Natural killer cell (primary cell): ENCODE data around the gene NAT9. TPM values are rescaled to one million over a fixed set of nuclear protein-coding genes. Genes with fewer than 3 reads are reported as not detected.

Experiments
- ATAC-seq, 3 donors: fragments of 150-1000 bp in 2 of 3; fragments of 200-7000 bp in 1 of 3; cut with Tn5 transposase; 1 replicate in 1 of 3; 2 replicates in 2 of 3; pipeline ENCODE4 v1.10.0; 2021; ENCODE audit warnings: mild to moderate bottlenecking in 2 of 3, moderate library complexity in 2 of 3
- DNase-seq, 2 donors: peaks; one replicate each; pipeline versions ENCODE4 v3.0.0 to v3.0.0-alpha.2; 2013 to 2021; ENCODE audit warnings: mixed read lengths in 1 of 2
- H3K27ac ChIP-seq: one replicate; pipeline ENCODE4 v1.5.1; 2013; ENCODE audit warnings: mild to moderate bottlenecking, low read length
- H3K27me3 ChIP-seq: one replicate; pipeline ENCODE4 v1.6.1; 2013; ENCODE audit warnings: low read length; ENCODE audit not compliant: control insufficient read depth, insufficient read depth
- H3K36me3 ChIP-seq: one replicate; pipeline ENCODE4 v1.6.1; 2013; ENCODE audit warnings: low read length; ENCODE audit not compliant: control insufficient read depth, insufficient read depth
- H3K4me1 ChIP-seq: one replicate; pipeline ENCODE4 v1.6.1; 2013; ENCODE audit warnings: low read length; ENCODE audit not compliant: control insufficient read depth, insufficient read depth
- H3K4me3 ChIP-seq: one replicate; pipeline ENCODE4 v1.5.1; 2013; ENCODE audit warnings: low read length
- H3K9me3 ChIP-seq: one replicate; pipeline ENCODE4 v1.6.1; 2013; ENCODE audit warnings: low read length; ENCODE audit not compliant: control insufficient read depth, insufficient read depth
- H3K27ac Mint-ChIP-seq, 2 donors: one replicate each; pipeline ENCODE4 v1.8.0; 2022; ENCODE audit warnings: mild to moderate bottlenecking in 2 of 2, mixed read lengths in 2 of 2, moderate library complexity in 1 of 2
- H3K27me3 Mint-ChIP-seq, 2 donors: one replicate each; pipeline ENCODE4 v1.8.0; 2022; ENCODE audit warnings: low read depth in 2 of 2, mixed read lengths in 2 of 2
- H3K36me3 Mint-ChIP-seq: one replicate; pipeline ENCODE4 v1.8.0; 2022; ENCODE audit warnings: mixed read lengths
- H3K4me1 Mint-ChIP-seq, 2 donors: one replicate each; pipeline ENCODE4 v1.8.0; 2022; ENCODE audit warnings: mixed read lengths in 2 of 2
- H3K4me3 Mint-ChIP-seq: one replicate; pipeline ENCODE4 v1.8.0; 2022; ENCODE audit warnings: mild to moderate bottlenecking, moderate library complexity, mixed read lengths
- H3K9me3 Mint-ChIP-seq, 2 donors: one replicate each; pipeline ENCODE4 v1.8.0; 2022; ENCODE audit warnings: mixed read lengths in 2 of 2
- WGBS: methylation state at CpG from one replicate; pipeline ENCODE4 v1.1.7; 2013; ENCODE audit warnings: missing lambda C conversion rate; ENCODE audit not compliant: insufficient coverage; 5-methylcytosine and 5-hydroxymethylcytosine counted together
- intact Hi-C: fragments of 100-400 bp; cut with micrococcal nuclease; formaldehyde crosslinking; loops from one replicate; pipeline ENCODE4 v1.14.2; 2022
- total RNA-seq, 4 donors: library from RNA; stranded (reverse); fragments of 120-200 nt in 1 of 4; gene quantifications; one replicate each; pipeline versions ENCODE4 v1.2.3 to v1.2.4, GENCODE V29; 2013 to 2022
- TF ChIP-seq, protein P1 (sequence below): fragments of 200-600 bp; IDR thresholded peaks from one replicate; pipeline ENCODE4 v1.8.0; 2022; ENCODE audit warnings: antibody characterized with exemption

Gene NAT9
- total RNA-seq, 3 donors from 2014 or later (not counting 1 experiment from before 2014, with no cell fraction given) = 20.0 to 27.2 (median 24.8) TPM

DNA sequence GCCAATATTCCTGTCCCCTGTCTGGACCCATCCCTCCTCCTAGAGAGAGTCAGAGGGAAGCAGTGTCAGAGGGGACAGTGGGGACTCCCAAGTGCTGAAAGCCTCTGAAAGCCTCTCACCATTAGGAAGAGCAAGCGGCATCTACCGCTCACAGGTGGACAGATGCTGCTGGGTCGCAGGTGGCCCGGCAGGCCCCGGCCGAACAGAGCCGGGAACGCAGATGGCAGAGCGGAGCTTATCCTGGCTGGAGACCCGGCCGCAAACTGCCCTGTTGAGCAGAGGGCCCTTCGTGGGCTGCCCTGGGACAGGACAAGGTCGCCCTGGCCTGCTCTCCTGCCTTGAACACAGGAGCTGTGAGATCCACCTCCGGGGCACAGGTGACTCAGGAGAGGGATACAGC lies 23.0 kb upstream of the NAT9 start:
- Mint-ChIP-seq H3K9me3 (no peaks in the 10 kb centered on the region), H3K4me3 (no peak overlapping the region), H3K27ac (no peak overlapping the region), H3K27me3 (no peaks in the 10 kb centered on the region), H3K4me1 (peaks cover 0 to 2% of the 10 kb centered on the region in 2 donors), H3K36me3 (no peaks in the 10 kb centered on the region)
- DNase-seq (no peak), ATAC-seq (no peak)
- H3K27me3 ChIP-seq = no peaks in the 10 kb centered on the region
- H3K27ac ChIP-seq = no peak overlapping the region
- H3K4me3 ChIP-seq = no peak overlapping the region
- WGBS = 98% methylated on average over 14 of the region's 14 CpGs
- no peaks in the 10 kb centered on the region for H3K4me1 ChIP-seq
- intact Hi-C loops = no loop called here
- no peaks in the 10 kb centered on the region for H3K9me3 ChIP-seq
- peaks cover 56% of the 10 kb centered on the region for H3K36me3 ChIP-seq
- TF ChIP-seq, protein P1, sequence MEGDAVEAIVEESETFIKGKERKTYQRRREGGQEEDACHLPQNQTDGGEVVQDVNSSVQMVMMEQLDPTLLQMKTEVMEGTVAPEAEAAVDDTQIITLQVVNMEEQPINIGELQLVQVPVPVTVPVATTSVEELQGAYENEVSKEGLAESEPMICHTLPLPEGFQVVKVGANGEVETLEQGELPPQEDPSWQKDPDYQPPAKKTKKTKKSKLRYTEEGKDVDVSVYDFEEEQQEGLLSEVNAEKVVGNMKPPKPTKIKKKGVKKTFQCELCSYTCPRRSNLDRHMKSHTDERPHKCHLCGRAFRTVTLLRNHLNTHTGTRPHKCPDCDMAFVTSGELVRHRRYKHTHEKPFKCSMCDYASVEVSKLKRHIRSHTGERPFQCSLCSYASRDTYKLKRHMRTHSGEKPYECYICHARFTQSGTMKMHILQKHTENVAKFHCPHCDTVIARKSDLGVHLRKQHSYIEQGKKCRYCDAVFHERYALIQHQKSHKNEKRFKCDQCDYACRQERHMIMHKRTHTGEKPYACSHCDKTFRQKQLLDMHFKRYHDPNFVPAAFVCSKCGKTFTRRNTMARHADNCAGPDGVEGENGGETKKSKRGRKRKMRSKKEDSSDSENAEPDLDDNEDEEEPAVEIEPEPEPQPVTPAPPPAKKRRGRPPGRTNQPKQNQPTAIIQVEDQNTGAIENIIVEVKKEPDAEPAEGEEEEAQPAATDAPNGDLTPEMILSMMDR = no peak

DNA sequence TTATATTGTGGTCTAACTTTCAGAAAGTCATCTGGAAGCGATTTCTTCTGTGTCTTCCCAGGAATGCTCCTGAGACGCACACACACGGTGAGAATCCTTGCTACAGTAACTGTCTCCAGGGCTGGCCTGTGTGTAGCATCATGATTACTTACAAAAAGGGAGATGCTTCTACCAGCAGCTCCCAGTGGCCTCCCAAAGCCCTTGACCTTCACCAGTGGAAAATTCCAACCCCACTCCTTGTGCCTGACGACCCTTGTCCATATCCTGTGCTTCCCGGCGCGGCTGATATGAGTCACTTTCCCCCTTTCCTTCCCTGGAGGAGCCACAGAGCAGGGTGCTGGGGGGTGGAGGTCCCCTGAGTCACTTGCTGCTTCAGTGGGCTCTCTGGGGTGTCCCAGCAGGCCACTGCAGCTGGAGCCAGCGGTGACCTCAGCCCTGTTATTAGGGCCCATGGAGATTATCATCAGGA lies 22.1 kb upstream of the NAT9 start:
- H3K4me1 Mint-ChIP-seq = no peaks in the 10 kb centered on the region

DNA sequence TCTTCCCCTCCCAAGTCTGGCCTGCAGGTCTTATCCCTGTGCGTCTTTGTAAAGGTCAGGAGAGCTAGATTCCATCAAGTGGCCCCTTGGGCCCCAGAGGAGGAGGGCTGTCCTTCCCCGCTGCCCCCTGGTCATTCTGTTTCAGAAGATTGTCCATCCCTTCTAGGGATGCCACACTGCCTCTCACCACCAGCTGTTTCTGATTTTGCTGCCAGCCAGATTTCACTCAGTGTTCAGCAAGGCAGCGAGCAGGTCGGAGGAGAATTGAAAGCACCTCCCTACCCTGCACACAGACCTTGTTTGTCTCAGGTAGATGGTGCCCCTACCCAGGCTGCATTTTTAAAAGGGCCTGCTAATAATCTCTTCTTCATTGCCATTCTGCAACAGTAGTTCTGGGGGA lies 21.7 kb upstream of the NAT9 start:
- Mint-ChIP-seq H3K9me3 (no peaks in the 10 kb centered on the region), H3K27me3 (no peaks in the 10 kb centered on the region), H3K4me1 (no peaks in the 10 kb centered on the region), H3K4me3 (no peak overlapping the region), H3K36me3 (no peaks in the 10 kb centered on the region), H3K27ac (no peak overlapping the region)
- TF ChIP-seq, protein P1 = no peak
- Histone ChIP-seq H3K4me3 (no peak overlapping the region), H3K27ac (no peak overlapping the region), H3K9me3 (no peaks in the 10 kb centered on the region), H3K27me3 (no peaks in the 10 kb centered on the region), H3K4me1 (no peaks in the 10 kb centered on the region), H3K36me3 (peaks cover 59% of the 10 kb centered on the region)
- DNase-seq (no peak), ATAC-seq (no peak)
- intact Hi-C loops = no loop called here
- WGBS = 99% methylated on average over 4 of the region's 4 CpGs

More for the DNA sequence above, 22.1 kb upstream of the NAT9 start:
- DNase-seq (no peak), ATAC-seq (no peak)
- TF ChIP-seq, protein P1 = no peak
- Mint-ChIP-seq H3K9me3 (no peaks in the 10 kb centered on the region), H3K4me3 (no peak overlapping the region), H3K27me3 (no peaks in the 10 kb centered on the region), H3K27ac (no peak overlapping the region), H3K36me3 (no peaks in the 10 kb centered on the region)
- Histone ChIP-seq H3K4me1 (no peaks in the 10 kb centered on the region), H3K27ac (no peak overlapping the region), H3K4me3 (no peak overlapping the region), H3K9me3 (no peaks in the 10 kb centered on the region), H3K27me3 (no peaks in the 10 kb centered on the region), H3K36me3 (peaks cover 58% of the 10 kb centered on the region)
- intact Hi-C loops = no loop called here
- 100% methylated on average over 8 of the region's 8 CpGs for WGBS

DNA sequence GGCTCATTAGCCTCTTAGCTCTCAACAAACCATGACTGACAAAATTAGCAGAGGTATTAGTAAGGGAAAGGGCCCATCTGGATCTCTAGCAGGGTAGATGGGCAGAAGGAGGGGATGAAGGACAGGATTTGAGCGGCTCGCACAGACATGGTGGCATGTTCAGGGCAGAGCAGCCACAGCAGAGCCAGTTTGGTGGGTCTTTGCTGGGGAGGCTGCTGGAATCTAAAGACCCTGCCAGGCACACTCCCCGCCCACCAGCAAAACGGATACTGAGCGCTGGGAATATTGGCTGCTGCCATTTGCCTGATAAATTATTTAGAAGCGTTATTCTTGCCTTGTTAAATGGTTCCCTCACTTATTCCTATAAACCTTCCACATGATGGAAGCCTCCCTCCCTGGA lies 20.7 kb upstream of the NAT9 start:
- no peak for DNase-seq
- no peak overlapping the region for H3K27ac ChIP-seq
- intact Hi-C loops = no loop called here
- peaks cover 59% of the 10 kb centered on the region for H3K36me3 ChIP-seq
- ATAC-seq = no peak
- Mint-ChIP-seq H3K27me3 (no peaks in the 10 kb centered on the region), H3K36me3 (no peaks in the 10 kb centered on the region), H3K9me3 (no peaks in the 10 kb centered on the region), H3K4me3 (no peak overlapping the region), H3K27ac (no peak overlapping the region), H3K4me1 (no peaks in the 10 kb centered on the region)
- no peaks in the 10 kb centered on the region for H3K9me3 ChIP-seq
- WGBS = 98% methylated on average over 6 of the region's 6 CpGs
- no peaks in the 10 kb centered on the region for H3K4me1 ChIP-seq
- no peaks in the 10 kb centered on the region for H3K27me3 ChIP-seq
- no peak overlapping the region for H3K4me3 ChIP-seq
- TF ChIP-seq, protein P1 = no peak
